ENCODE results near the gene SNX25. TPM values are rescaled to one million over a fixed set of nuclear protein-coding genes. Genes with fewer than 3 reads are reported as not detected.
"Not testable (repeated sequence)": the region's sequence is repeated elsewhere in the genome, so short reads cannot be mapped to it uniquely, and the experiment has no call there.

Gene SNX25
- polyA plus RNA-seq, 3 donors, result 20.9 to 23.6 (median 22.8) TPM

GRCh38 chr4:185227713-185228278 is 18.4 kb downstream of the SNX25 start:
- DNase-seq, result no peak

DNA sequence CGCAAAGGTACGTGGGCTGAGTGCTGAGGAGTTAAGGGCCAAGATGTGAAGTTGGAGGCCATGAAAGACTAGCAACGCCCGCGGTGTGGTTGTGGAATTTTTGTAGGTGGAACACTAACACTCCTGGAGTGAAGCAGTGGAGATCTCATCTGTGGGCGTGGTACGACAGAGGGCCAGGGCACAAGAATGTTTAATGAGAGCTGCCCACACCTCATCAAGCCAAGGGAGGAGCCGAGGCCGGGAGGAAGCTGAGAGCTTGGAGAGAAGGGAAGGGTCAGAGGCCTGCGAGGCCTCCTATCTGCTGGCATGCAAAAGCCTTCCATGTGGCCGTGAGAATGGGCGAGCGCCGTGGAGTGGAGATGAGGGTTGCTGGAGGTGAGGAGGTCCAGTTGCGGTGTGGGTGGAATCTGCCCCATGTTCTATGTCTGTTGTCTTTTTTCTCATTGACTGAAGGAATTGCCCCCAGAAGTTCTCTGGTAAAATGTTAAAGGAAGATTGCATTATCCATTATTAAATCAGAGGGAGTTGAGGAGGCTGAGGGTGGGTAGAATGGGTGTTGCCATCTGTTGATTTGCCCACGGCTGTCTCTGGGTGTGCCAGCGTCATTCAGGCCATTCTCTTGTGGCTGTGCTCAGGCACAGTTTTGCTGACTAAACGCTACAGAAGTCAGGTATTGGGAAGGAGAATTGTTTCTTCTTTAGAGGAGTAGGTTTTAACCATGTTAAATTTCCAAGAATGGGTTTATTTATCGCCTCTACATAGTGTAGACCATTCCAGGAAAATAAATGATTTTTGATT is 19.8 kb downstream of the SNX25 start:
- no peak for DNase-seq

DNA sequence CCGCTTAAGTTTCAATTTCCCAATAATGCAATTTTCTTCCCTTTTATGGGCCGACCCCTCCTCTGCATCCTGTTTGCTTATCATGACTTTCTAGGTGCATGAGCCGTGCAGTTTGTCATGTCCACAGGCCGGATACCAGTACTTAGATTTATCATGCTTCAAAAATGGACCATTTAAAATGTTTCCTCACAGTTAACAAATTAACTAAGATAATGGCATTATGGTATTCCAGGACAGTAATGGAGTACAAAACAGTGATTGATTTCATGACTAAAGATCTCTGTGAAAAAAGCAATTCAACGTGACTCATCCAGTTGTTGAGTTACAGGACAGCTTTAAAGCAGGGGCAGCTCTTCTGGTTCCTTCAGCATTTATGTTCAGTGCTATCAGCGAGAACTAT is 23.0 kb downstream of the SNX25 start:
- DNase-seq, result no peak

DNA sequence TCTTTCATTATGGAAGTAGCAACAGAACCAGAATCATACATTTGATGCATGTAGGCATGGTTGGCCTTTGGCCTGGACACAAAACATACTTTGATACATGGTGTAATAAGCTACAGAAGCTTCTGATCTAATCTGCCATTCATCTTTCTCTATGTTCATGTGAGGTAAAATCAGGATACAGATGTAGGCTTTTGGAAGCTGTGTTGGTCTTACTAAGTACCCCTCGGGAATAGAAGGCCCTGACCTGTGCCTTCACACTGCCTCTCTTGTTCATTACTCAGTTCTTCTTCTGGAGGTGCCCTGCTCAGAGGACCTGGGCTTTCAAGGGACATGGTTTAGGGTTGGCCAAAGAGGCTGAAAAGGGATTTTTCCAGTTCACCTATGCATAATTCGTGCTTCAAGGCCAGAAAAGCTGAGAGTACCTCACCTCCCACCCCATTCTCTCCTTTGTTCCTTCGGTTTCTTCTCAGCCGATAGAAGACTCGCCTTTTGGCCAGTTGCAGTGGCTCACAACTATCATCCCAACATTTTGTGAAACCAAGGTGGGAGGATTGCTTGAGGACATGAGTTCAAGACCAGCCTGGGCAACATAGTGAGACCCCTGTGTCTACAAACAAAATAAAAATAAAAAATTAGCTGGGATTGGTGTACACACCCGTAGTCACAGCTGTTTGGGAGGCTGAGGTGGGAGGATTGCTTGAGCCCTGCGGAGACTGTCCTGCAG is 25.9 kb downstream of the SNX25 start:
- DNase-seq, result no peak

DNA sequence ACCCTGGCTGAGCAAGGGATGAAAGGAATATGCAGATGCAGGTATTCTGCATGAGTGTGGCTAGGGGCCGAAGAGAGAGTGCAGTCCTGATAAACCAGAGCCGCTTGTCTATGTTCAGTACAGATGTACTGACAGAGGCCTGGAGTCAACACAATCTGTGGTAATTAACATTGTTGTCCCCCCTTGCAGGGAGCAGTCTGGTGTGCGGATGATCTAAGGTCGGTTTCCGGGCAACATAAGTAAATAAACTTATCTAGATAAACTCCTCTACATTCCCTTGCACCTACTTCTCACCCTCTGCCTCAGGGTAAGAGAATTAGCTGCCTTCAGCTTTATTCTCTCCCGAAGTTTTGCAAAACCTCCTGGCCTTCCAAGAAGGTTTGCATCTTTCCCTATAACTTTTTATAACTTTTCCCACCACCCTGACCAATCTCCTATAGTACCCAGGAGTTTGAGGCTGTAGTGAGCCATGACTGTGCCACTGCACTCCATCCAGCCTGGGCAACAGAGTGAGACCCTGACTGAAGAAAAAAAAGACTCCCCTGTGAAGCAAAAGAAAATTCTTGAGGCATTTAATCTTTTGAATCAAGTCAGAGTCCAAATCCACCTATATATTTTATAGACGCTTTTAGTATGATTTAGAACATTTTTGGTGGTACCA is 26.6 kb downstream of the SNX25 start:
- DNase-seq, result no peak

GRCh38 chr4:185237175-185237574 is 27.8 kb downstream of the SNX25 start:
- no peak for DNase-seq

- no peak for DNase-seq
Measured at GRCh38 chr4:185238215-185238681, 28.9 kb downstream of the SNX25 start.

DNA sequence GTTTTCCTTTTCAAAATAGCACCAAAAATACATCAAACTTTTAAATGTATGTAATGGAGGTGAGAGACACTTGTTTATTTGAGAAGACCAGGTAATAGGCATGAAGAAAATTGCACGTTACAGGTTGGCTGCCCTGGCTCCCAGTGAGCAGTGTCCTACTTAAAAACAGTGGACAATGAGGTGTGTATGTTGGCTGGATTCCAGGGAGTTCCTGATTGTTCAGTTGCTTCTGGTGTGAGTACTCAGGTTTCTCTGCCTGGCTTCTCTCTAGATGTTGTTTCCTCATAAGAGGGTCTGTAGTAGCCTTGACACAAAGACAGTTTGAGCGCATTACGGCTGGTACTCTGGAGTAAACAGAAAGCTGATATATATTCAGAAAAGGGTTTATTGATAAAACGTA is 29.4 kb downstream of the SNX25 start:
- no peak for DNase-seq

DNA sequence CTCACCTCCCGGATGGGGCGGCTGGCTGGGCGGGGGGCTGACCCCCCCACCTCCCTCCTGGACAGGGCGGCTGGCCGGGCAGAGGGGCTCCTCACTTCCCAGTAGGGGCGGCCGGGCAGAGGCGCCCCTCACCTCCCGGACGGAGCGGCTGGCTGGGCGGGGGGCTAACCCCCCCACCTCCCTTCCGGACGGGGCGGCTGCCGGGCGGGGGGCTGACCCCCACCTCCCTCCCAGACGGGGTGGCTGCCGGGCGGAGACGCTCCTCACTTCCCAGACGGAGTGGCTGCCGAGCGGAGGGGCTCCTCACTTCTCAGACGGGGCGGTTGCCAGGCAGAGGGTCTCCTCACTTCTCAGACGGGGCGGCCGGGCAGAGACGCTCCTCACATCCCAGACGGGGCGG is 31.1 kb downstream of the SNX25 start:
- DNase-seq, result not testable (repeated sequence)

- no peak for DNase-seq
Measured at GRCh38 chr4:185242749-185243533, 33.5 kb downstream of the SNX25 start.

DNA sequence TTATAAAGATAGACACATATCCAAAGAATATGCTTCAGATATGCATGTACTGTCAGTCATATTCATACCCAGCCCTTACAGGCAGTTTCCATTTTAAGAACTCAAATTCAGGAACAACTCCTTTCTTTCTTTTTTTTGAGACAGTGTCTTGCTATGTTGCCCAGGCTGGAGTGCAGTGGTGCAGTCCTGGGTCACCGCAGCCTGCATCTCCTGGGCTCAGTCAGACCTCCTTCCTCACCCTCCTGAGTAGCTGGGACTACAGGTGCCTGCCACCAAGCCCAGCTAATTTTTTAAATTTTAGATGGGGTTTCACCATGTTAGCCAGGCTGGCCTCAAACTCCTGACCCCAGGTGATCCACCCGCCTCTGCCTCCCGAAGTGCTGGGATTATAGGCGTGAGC is 34.5 kb downstream of the SNX25 start:
- DNase-seq, result no peak

DNA sequence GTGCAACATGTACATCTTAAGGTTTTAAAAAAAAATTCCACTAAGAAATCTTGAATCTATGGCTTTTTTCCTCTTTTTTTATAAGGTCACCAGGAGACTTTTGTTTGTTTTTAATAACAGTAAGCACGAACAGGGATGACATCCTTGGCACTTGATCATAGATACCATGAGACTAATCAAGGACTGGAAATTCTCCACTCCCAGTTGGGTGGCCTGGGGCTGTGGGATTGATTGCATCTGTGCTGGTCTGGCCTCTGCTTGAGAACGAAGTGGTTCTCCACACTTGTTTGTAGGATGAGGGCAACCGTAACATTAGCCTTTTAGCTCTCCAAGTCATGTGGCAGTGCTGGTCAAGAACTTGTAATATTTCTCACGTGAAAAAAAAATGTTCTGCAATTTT is 35.4 kb downstream of the SNX25 start:
- DNase-seq, result no peak

GRCh38 chr4:185246453-185246852 is 37.1 kb downstream of the SNX25 start:
- no peak for DNase-seq

DNA sequence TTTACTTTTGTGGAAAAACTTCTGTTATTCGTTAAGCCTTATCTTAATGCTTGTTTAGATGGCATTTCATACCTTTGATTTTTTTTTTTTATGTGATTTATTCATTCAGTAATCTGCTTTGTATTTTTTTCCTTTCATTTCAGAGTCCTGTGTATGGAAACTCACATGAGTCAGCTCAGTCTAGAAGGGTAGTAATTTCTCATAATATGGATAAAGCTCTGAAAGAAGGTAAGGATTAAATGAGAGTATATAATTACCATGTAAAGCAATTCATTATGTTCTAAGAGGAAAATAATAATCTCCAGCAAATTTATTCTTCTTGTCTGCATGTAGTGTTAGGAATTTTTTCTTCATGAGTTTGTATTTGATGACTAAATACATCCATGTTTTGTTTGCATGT is 37.8 kb downstream of the SNX25 start:
- no peak for DNase-seq

GRCh38 chr4:185248393-185249039 is 39.1 kb downstream of the SNX25 start:
- DNase-seq, result no peak

DNA sequence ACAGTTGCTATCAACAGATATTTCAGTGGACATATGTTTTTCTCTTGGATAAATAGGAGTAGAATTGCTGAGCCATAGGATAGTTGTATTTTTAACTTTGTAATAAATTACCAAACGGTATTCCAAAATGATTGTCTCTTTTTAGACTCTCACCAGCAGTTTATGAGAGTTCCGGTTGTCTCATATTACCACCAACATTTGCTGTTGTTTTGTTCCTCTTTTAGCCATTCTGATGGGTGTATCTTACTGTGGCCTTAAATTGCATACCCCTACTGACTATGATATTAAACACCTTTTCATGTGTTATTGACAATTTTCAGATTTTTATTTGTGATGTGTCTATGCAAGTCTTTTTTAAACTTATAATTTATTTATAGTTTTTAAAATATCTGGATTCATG is 39.7 kb downstream of the SNX25 start:
- DNase-seq, result no peak

DNA sequence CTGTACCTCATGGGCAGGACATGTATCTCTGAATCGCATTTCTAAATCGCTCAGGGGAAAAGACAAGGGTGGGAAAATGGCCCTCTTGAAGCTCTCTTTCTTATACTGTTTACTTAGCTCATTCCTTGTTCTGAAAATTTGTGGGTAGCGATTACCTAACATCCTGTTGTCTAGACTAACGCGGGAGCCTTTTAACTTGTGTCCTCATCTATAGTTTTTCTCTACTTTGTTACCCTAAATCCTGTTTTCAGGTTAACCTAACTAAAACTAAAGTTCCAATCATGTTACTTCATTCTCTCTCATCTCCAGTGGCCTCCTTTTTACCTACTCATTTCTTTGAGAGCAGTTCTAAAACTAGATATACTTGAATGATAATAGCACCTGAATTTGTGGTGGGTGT is 45.0 kb downstream of the SNX25 start:
- no peak for DNase-seq

DNA sequence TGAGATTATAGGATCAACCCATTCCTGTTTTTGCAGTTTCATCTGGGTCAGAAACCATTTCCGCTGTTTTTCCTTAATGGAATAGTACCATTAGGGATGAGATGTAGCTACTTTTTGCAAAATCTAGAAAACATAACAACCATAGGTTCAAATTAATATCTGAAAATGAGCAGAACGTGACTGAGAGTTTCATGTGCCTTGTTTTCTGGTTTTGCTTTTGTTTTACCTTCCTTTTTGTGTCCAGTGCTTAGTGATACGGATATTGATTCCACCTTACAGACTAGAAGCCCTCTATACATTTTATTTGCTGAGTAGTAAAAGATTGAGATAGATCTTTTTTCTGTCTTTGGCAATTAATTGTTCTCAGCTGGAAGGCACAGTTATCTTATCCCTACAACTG is 46.5 kb downstream of the SNX25 start:
- no peak for DNase-seq

GRCh38 chr4:185256446-185256845 is 47.0 kb downstream of the SNX25 start:
- no peak for DNase-seq

DNA sequence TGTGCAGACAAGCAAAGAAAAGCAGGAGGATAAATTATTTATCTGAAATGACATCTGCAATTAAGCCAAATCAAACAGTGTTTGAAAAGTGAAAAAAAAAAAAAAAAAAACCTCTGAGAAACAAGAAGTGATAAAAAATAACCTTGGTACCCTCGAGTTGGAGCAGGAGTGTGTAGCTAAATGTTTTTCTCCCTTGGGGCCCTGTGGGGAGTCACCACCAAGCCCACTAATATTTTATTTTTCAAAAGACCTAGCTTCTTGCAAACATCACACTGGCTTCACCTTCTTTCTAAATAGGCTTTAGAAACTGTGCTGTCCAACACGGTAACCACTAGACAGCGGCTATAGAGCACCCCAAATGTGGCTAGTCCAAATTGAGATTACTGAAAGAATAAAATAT is 47.7 kb downstream of the SNX25 start:
- no peak for DNase-seq

DNA sequence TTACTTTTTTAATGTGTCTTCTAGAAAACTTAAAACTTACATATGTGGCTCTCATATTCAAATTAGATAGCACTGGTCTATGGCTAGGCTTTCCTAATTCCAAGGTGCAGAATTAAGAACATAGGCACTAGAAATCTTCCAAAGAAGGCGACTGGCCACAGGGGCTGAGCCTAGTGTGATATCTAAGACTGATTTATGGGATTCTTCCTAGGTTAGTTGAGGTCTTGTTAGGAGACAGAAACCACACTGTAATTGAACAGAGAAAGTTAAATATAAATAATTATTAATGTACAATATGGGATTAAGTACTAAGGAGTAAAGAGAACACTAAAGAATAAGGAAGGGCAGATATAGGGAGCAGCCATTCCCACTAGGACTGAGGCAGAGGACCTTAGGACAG is 48.3 kb downstream of the SNX25 start:
- DNase-seq, result no peak
